SH-SY5Y (cell line): ENCODE results near the gene TREH.

ENCODE experiments used
- GATA2 ChIP-seq: IDR thresholded peaks from 2 replicates; pipeline ENCODE4 v1.6.1; 2011; ENCODE audit warnings: mild to moderate bottlenecking, low read depth, low read length
- GATA3 ChIP-seq: IDR thresholded peaks from 2 replicates; pipeline ENCODE4 v1.6.1; 2011; ENCODE audit warnings: low read depth, mild to moderate bottlenecking, low read length, moderate library complexity

TREH gene

DNA sequence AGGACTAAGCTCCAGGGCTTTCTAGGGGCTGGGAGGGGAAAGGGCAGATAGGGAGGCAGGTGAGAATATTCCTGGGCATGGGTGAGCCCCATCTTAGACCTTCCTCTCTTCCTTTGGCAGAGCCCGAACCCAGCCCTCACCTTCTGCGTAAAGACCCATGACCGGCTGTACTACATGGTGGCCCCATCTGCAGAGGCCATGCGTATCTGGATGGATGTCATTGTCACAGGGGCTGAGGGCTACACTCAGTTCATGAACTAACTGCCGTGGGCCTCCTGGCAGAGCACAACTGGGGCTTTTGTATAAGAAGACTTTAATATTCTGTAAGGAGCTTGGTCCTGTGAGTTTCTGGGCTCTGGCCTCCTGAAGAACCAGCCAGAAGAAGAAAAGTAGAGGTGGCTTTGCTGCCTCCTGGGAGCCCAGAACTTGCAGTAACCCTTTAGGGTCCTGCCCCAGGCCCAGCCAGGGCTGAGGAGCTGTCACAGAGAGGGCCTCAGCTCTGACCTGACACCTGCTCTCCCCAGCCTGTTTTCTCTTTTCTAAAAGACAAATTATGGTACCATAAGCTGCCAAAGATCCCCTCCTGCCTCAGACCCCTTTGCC lies 22.8 kb downstream of the TREH start:
- TF ChIP-seq GATA3 (no peak), GATA2 (no peak)

DNA sequence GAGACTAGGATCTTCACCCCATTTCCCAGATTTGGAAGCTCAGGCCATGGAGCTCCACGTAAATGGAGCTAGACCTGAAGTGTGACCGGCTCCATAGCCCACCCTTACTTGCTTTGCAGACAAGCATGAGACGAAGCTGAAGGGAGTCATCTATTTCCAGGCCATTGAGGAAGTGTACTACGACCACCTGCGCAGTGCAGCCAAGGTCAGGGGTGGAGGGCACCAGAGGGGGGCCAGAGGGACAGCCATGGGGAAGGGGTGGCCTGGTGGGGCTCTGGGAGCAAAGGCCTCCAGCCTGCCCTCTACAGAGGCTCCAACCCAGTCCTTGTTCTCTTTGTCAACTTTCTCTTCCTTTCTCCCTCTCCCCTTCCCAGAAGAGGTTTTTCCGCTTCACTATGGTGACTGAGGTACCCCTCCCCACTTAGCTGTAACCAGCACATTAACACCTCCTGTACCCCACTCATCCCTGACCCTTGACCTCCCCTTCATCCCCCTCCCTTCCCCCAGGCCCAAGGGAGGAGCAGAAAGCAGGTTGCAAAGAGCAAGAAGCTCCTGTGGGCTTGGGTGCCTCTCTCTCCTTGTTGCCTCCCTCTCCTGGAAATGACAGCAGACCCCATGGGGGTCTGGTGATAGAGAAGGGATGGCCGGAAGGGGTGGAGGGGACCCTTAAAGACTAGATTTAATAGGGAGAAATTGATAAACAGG lies 23.8 kb downstream of the TREH start:
- no peak for TF ChIP-seq GATA2
- TF ChIP-seq GATA3: no peak

DNA sequence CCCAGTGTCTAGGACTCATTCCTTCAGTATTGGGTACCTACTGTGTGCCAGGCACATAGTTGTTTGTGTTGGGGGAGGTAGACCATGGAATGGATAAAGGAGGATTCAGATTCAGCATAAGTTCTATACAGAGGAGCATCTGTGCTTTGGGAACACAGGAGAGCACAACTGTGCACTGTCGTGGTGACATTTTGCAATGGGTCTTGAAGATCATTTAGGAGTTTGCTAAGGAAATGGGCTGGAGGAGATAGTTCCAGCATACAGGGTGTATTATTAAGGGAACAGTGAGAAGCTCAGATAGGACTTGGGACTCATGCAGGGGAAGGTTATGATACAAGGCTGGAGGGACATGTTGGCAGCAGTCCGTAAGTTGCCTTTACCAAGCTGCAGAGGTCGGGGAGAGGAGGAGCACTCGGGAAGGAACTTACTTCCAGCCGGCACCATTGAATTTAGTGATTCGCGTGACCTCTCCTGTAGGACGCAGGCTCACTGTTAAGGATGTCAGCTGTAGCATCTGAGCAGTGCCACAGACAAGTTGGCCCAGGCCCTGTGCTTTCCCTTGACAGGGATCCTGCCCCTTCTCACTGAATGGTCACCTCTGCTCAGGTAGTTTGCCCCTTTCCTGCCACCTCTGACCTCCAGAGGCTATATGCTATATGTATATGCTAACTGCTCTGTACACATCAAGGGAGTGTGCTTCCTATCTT lies 25.6 kb downstream of the TREH start:
- TF ChIP-seq GATA2 (no peak), GATA3 (no peak)

DNA sequence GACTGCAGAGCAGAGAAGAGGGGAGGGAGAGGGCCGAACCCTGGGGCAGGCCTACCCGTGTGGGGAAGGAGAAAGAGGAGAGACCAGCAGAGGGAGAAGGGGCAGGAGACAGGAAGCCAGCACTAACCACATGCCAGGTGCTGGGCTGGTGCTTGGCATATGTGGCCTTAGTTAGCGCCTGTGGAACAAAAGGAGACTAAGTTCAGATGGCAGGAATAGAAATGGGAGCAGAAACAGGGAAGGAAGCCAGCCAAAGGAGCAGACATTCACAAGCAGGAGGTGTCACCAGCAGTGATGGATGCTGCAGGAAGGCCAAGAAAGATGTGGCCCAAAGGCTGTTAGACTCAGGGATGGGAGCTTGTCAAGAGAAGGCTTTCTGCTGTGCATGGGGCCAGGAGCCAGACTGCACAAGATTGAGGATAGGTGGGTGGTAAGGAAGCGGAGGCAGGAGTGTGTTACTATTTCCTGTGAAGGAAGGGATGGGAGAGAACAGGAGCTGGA lies 26.7 kb downstream of the TREH start:
- TF ChIP-seq GATA2 (no peak), GATA3 (no peak)

DNA sequence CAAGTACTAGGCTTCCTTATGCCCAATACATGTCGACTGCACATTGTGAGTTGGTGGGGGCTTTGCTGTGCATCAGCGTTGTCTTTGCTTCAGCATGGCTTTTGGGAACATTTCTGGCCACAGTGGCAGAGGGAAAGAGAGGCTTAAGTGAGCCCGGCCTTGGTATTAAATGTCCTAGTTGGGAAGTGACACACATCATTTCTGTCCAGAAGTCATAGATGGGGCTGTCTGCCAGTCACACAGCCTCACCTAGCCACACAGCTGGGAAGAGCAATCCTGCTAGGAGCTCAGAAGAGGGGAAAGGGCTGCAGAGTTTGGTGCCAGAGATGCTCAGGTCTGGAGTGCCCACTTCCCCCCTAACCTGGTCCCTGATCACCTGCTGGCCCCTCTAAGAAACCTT lies 27.6 kb downstream of the TREH start:
- no peak for TF ChIP-seq GATA2
- no peak for TF ChIP-seq GATA3

DNA sequence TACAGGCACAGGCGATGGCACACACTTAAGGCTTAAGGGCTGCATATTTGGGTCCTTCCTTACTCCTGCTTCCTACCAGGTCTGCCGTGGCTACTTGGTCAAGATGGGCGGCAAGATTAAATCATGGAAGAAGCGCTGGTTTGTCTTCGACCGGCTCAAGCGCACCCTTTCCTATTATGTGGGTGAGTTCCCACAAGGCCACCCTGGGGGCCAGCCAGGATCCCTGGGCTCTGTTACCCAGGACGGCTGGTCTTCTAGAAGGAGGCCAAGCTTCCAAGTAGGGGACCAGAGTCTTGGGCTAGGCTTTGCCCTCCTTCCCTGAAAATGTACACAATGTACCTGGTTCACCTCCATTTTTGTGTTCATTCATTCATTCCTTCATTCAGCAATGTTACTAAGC lies 29.1 kb downstream of the TREH start:
- TF ChIP-seq GATA3 (no peak), GATA2 (no peak)

DNA sequence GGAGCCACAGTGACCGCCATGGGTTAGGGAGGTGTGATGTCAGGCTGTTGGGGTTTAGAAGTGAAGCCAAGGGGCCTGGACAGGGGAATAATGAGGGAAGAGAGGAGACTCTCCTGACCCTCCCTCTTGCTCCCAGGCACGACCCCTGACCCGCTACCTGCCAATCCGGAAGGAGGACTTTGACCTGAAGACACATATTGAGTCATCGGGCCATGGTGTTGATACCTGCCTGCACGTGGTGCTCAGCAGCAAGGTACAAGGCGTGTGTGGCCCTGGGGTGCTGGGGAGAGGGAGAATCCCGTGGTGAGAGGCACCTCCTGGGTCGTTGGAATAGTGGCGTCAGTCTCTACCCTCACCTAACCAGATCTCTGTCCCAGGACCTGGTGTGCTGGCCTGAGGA lies 29.5 kb downstream of the TREH start:
- no peak for TF ChIP-seq GATA3
- TF ChIP-seq GATA2: no peak

DNA sequence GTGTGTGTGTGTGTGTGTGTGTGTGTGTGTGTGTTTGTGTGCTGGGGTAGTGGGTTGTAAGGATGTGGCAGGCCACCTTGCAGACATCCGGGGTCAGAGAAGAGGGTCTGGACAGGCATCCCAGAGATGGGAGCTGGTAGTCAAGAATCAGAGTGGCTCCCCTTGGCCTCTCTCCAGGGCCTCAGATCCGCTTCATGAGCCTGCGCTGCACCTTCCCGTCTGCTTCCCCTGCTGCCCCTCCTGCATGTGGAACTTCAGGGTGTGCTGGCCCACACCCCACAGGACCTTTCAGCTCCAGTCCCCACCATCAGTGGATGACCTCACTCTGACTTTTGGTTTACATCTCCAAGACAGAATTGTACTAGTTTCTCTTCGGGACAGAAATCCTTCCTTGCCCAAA lies 31.2 kb downstream of the TREH start:
- TF ChIP-seq GATA3: no peak
- TF ChIP-seq GATA2: no peak

DNA sequence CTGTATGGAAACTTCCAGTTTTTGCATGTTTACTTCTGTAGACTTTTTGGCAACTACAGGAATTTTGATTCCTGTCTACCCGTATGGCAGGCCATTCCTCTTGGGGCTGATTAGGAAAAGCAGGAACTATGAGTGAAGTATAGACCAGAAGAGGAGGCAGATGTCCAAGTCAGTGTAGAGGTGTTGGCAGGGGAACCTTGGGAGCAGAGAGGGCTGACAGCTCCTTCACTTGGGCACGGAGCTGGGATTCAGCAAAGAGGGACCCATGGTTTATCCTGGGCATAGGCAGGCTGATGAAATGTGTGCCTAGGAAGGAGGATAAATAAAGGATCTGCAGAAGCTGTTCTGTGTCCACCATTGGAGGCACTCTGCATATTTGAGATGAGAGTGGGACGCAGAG lies 33.1 kb downstream of the TREH start:
- no peak for TF ChIP-seq GATA2
- no peak for TF ChIP-seq GATA3

DNA sequence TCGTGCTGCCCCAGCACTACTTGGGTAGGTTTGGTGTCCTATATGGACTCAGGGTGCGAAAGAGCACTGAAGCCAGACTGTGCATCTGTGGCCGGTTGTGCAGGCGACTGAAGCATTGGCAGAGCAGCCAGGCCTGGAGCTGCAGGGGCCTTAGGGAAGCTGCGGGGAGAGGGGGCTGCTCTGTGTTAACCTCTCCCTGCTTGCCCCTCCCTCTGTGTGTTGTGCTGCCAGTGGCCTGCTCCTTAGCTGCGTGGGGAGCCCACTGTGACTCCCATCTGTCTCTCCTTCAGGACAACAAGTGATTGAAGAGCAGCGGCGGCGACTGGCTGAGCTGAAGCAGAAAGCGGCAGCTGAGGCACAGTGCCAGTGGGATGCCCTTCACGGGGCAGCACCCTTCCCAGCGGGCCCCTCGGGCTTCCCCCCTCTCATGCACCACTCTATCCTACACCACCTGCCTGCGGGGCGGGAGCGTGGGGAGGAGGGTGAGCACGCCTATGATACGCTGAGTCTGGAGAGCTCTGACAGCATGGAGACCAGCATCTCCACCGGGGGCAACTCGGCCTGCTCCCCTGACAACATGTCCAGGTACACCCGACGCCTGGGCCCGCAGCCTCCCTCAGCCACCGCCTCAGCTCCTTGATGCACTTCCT lies 34.3 kb downstream of the TREH start:
- TF ChIP-seq GATA2 (no peak), GATA3 (no peak)

DNA sequence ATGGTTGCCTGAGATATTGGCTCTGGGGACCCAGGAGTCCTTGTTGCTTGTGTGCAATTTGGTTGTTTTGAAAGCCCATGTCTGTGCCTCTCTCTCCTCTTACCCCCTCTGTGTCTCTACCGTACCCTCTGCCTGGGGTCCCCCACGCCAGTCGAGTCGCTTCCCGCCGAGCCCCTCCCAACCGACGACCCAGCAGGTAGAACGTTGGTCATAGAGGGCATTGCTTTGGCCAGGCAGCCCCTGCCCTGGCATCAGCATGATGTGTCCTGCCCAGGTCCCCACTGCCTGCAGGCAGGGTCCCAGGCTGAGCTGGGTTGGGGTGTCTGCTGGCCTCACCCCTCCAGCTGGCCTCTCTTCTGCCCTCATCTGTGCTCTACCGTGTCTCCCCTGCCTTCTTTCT lies 35.0 kb downstream of the TREH start:
- no peak for TF ChIP-seq GATA3

DNA sequence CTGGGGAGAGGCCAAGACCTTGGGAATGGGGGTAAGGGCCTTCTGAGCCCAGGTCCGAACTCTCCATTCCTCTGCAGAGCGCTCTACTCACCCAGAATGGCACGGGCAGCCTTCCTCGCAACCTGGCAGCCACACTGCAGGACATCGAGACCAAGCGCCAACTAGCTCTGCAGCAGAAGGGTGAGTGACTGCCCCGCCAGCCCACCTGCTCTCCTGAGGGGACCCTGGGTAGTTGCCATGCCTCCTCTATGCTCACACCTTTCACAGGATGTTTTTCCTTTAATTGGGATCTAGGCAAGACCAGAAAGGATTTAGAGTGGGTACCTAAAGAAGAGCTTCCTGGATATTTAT lies 35.5 kb downstream of the TREH start:
- TF ChIP-seq GATA3 (no peak), GATA2 (no peak)

DNA sequence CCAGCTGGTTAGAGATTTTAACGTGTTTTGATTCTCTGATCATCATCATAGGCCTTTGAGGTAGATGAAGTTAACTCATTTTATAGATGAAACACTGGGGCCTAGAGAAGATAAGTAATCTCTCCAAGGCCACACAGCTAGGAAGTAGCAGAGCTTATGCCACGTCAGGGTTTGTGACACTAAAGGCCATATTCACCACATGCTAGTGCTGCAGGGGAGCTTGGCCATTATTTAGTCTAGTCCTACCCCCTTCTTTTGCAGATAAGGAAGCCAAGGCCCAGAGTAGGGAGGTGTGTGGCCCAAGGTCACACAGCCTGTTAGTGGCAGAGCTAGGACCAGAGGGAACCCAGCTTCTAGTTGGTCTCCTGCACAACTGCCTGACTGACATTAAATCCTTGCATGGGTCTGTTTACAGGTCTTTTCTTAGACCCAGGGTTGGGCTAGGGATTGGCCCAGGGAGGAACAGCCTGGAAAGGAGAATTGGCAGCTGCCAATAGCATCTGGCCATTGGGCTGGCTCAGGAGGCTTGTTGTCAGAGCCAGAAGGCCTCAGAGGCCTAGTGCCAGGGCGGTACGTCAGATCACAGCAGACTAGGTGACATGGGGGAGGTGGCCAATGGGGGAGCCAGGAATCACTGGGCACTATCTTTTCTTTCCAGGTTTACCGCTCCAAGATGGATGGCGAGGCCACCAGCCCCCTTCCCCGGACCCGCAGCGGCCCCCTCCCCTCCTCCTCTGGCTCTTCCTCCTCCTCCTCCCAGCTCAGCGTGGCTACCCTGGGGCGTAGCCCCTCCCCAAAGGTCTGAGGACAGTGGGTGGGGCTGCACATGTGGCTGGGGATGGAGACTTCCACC lies 36.1 kb downstream of the TREH start:
- no peak for TF ChIP-seq GATA3
- TF ChIP-seq GATA2: no peak
